AG10803 (cell line): ENCODE measurements around the gene TMEM273.
A peak's percentile ranks its signal among the peaks of the same experiment; 100 is the strongest.

ENCODE experiments used
- DNase-seq: peaks from one replicate; pipeline ENCODE4 v3.0.0; 2010; ENCODE audit warnings: low read depth
- H3K4me3 ChIP-seq: 2 replicates; pipeline ENCODE4 v1.5.1; 2011; ENCODE audit warnings: mild to moderate bottlenecking, low read length, control low read depth
- TF ChIP-seq, protein P1 (sequence below): conservative IDR thresholded peaks from 2 replicates; pipeline ENCODE4 v1.5.1; 2011; ENCODE audit warnings: mild to moderate bottlenecking, low read length, control low read depth, inconsistent platforms

TMEM273 gene

DNA sequence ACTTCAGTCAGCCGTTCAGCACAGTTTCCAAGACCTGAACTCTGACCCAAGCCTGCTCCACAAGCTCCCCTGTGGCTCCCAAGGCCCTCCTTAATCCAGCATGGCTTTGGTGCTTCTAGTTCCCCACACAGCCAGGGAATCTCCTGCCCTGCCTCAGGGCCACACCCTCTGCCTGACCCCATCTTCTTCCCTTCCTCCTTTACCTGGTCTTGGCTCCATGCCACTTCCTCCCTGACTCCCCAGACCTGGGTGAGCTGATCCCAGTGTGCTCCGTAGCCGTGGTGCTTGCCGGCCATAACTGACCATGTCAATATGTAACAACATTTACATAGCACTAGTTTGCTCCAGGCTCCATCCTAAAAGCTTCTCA lies 20.0 kb downstream of the TMEM273 start:
- DNase-seq = no peak
- TF ChIP-seq, protein P1, sequence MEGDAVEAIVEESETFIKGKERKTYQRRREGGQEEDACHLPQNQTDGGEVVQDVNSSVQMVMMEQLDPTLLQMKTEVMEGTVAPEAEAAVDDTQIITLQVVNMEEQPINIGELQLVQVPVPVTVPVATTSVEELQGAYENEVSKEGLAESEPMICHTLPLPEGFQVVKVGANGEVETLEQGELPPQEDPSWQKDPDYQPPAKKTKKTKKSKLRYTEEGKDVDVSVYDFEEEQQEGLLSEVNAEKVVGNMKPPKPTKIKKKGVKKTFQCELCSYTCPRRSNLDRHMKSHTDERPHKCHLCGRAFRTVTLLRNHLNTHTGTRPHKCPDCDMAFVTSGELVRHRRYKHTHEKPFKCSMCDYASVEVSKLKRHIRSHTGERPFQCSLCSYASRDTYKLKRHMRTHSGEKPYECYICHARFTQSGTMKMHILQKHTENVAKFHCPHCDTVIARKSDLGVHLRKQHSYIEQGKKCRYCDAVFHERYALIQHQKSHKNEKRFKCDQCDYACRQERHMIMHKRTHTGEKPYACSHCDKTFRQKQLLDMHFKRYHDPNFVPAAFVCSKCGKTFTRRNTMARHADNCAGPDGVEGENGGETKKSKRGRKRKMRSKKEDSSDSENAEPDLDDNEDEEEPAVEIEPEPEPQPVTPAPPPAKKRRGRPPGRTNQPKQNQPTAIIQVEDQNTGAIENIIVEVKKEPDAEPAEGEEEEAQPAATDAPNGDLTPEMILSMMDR = no peak
- no peak overlapping the region for H3K4me3 ChIP-seq

DNA sequence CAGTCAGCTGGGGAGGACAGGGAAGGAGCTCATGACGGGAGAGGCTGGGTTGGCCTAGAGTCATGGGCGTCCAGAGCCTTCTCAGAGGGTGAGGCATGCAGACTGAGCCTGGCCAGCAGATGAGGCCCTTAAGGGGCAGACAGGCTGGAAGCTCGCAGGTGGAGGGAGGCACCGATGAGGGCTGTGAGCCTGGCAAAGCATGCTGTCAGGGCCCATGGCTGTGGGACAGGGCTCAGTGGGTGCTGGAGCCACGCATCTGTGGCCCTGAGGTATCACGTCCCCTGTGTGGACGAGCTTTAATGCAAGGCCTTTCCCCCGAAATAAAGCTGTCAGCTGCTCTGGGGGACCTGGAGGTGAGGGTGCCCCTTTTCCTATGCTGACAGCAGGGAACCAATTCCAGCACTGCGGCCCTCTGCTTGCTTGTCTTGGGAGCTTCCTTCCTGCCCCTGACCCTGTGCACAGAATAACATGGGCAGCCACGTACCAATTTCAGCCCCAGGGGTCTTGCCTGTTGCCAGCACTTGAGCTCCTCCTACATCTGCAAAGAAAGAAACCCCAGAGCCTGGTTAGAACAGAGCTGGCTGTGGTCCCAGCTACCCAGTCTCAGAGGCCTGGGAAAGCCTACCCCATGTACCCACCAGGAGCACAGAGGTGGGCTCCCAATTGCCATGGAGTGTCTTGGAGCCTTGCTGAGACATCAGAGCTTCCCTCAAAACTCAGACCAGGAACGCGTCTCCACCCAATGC lies 20.6 kb downstream of the TMEM273 start:
- no peak overlapping the region for H3K4me3 ChIP-seq
- TF ChIP-seq, protein P1 = no peak
- DNase-seq = no peak

DNA sequence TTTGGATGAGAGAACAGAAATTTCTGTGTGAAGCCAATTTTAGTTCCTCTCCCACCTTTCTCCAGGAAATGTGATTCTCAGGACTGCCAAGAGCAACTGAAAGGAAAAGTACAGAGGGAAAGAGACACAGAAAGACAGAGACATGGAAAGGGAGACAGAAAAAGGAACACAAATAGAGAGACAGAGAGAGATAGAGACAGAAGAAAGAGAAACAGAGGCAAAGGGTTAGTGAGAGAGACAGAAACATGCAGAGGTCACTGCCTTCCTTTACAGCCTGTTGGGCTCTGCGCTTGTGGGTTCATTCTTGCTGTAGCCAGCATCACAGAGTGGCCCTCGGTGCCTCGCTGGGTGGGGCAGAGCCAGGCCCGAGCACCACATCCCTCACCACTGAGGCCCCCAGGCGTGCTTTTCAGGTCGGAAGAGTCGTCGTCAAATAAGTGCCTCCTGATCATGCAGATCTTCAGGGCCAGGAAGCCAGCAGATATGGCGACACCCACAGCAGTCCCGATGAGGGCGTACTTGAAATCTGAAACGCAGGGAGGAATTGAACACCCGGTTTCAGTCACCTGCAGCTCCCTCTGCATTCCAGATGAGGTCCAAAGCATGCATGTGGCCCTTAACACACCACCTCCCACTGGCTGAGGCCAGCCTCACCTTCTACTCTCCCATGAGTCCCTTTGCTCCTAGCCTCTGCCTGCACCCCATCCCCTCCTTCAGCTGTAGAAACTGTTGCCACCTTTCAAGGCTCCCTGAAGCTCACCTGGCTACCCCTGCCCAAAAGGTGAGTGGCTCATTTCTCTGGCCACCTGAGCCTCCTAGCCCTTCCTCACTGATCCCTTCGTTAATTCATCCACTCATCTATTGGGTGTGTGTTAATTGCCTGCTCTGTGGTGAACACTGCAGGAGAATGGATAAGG lies 21.4 kb downstream of the TMEM273 start:
- DNase-seq = no peak
- TF ChIP-seq, protein P1 = no peak
- no peak overlapping the region for H3K4me3 ChIP-seq

- TF ChIP-seq, protein P1 = no peak
- DNase-seq = no peak
- no peak overlapping the region for H3K4me3 ChIP-seq
Measured at GRCh38 chr10:49165821-49166483, 22.2 kb downstream of the TMEM273 start.

DNA sequence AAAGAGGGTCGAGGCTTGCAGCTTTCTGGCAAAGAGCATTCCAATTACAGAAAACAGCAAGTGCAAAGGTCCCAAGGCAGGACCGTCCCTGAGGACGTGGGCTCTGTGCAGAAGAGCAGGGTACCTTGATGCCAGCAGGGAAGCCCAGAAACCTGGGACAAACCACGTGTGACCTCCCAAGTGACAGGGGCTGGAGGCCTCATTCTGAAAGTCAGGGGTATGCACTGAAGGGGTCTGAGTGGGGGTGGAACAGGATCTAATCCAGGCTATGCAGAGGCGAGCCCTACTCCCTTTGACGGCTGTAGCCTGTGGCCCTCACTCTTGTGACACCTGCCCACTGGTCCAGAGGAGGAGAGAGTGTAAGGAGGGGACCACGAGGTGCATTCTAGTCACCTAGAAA lies 22.9 kb downstream of the TMEM273 start:
- H3K4me3 ChIP-seq = no peak overlapping the region
- TF ChIP-seq, protein P1 = no peak
- DNase-seq = no peak

- TF ChIP-seq, protein P1 = peak; percentile 70
- no peak overlapping the region for H3K4me3 ChIP-seq
- peak; percentile 41 for DNase-seq
Measured at GRCh38 chr10:49164559-49165188, 23.5 kb downstream of the TMEM273 start.
